Measurements from ENCODE around the gene MCRIP2.

The MCRIP2 gene

DNA sequence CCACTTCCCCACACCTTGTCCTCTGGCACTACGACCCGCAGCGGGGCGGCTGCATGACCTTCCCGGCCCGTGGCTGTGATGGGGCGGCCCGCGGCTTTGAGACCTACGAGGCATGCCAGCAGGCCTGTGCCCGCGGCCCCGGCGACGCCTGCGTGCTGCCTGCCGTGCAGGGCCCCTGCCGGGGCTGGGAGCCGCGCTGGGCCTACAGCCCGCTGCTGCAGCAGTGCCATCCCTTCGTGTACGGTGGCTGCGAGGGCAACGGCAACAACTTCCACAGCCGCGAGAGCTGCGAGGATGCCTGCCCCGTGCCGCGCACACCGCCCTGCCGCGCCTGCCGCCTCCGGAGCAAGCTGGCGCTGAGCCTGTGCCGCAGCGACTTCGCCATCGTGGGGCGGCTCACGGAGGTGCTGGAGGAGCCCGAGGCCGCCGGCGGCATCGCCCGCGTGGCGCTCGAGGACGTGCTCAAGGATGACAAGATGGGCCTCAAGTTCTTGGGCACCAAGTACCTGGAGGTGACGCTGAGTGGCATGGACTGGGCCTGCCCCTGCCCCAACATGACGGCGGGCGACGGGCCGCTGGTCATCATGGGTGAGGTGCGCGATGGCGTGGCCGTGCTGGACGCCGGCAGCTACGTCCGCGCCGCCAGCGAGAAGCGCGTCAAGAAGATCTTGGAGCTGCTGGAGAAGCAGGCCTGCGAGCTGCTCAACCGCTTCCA, 8.1 kb upstream of the MCRIP2 start:
- no peak for DNase-seq

DNA sequence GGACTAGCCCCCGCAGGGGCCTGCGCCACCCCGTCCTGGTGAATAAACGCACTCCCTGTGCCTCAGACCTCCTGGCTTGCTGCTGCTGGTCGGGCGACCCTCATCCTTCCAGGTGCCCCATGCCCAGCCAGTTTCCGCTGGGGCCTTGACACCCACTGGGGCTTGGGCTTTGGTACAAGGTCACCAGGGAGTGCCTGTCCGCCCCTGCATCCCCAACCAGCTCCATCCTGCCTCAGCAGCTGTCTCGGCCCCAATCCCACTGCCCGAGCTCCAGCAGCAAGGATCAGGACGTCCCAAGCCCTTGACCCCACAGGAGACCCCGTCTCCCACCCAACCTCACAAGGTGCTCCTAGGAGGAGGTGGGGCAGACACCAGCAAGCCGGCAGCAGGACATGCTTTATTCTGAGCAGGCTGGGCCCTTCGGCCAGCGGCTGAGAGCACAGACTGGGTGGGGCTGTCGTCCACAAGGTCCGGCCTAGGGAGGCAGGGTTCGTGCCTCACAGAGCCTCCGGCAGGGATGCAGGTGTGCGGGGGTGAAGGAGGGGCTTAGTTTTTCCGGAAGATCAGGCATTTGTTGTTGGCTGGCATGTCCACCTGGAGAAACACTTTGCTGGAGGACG, 7.5 kb upstream of the MCRIP2 start:
- DNase-seq, result no peak

DNA sequence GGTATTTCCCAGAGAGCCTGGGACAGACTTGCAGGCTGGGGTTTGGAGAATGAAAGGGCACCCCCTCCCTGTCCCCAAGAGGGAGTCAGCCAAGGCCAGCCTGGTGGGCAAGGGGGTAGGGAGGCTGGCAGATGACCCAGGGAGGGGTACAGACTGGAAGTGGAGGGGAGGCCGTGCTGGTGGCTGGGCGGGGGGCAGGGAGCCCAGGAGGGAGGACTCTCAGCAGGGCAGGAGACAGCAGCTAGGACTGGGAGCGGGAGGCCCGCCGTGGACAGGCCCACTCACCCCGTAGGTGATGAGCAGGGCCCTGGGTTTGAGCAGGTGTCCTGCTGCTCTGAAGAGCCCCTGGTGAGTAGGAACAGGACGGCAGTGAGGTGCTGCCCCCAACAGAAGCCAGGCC, 6.6 kb upstream of the MCRIP2 start:
- DNase-seq, result no peak

DNA sequence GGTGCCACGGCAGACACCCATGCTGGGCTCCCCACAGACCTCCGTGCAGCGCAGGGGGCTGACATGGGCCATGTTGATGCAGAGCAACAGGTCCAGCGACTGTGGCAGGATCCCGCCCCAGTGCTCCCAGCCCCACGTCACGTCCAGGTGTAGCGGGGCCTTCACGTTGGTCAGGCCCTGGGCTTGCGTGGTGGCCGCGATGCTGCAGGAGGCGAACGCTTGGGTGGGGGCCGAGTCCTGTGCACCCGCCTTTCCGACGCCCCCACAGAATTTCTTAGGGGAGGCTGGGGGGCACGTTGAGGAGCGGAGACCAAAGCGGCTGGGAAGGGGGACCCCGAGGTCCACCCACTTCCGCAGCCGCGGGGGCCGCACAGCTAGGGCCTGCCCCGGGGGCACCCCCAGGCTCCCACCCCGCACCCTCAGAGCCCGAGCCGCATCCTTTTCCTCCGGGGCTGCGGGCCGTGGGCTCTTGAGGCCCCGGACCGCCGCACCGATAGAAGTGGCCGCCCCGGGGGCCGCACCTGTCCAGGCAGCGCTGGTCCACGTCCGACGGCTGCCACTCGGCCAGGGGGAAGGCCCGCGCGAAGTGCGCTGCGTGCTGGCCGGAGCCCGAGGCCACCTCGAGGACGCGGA, 5.9 kb upstream of the MCRIP2 start:
- DNase-seq, result no peak

DNA sequence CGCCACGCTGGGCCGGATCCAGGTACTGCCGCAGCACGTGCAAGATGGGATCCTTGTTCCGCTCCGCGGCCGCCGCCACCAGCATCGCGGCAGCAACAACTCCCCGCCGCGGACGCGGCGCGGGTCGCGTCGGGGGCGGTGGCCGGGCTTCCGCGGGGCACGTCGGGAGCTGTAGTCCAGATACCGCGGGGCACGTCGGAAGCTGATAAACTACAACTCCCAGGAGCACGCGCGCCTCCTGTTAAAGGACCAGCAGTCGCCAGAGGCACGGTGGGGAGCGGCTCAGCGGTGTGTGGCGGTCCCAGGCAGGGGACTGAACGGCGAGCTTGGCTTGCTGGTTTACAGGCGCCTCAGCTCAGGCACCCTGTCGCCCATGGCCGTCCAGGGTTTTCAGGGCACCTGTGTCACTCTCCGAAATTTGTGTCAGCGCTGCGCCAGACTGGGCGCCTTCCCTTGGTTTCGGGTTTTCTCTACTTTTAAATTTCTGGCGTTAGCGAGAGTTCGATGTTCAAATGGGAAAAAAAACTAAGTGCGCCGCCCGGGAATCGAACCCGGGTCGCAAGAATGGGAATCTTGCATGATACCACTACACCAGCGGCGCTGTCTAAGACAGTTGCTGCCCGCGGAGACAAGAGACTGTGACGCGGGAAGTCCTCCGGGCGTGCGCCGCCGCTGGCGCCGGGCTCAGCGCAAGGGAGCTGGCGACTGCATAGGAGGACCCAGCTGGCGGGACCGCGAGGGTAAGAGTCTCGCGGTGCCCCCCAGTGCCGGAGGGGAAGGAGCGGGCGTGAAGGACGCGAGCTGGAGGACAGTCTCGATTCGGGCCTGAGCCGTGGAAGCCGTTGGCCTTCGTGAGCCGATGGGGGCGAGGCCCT, 5.2 kb upstream of the MCRIP2 start, which contains the start of gene METTL26:
TSS of gene METTL26 (minus strand) at position 100 of the 875 bp plus-strand sequence. CDS start at position 85, 15 bp downstream.
- peak; percentile 93 to 97 for DNase-seq

DNA sequence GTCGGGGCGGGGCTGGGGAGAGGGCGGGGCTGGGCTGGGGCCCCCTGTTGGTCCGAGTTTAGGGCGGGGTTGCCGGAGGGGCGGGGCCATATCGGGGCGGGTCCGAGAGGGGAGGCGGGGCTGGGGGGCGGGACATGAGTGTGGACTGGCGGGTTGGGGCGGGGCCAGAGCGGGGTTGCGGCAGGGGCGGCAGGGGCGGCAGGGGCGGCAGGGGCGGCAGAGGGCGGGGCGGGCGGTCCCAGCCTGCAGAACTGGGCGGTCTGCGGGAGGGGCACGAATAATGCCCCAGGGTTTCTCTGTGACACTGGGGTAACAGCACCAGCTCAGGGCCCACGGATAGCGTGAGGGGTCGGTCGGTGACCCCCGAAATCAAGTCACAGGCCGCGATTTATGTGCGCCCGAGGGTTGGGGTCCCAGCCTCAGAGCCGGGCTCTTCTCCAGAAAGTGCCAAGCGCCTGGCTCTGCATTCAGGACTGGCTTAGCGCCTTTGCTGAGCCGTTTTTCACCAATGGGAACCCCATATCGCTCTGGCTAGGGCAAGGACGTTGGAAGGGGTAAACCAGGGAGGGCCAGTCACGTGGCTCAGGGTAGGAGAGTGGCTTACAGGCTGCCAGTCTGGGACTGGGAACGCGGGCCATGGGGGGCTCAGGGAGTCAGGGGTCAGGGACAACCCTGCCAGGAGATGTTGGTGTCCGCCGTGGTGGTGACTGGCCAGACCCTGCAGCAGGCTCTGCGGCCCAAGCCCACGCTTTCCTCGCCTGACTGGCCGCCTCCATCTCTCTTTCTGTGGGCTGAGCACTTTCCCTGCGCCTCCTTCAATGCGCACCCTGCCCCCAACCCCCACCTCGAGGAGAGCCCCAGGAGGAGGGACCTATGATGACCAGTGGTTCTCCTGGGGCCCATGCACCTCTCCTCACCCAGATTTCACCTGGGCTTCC, 4.3 kb upstream of the MCRIP2 start:
- peak; percentile 82 to 89 for DNase-seq

DNA sequence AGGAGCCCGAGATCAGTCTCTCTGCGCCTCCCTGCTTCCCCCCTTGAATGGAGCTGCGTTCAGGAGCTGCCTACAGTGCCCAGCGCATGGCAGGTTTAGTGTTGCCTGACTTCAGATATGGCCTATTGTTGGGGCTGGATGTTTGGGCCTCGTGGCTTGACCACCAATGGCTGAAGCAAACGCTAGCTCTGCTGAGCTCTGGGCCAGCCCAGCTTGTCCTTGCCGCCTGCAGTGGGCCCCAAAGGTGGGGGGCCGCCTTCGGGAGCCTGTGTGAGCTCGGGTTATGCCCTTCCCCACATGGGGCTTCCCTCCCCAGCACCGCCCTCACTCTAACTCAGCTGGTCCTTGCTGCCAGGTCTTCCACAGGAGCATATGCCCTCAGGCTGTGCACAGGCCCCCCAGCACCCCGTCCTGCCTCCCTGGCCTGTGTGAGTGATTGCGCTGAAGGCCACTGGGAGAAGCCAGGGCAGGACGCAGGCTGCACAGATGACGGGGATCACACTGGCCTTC, 3.5 kb upstream of the MCRIP2 start:
- DNase-seq, result no peak

DNA sequence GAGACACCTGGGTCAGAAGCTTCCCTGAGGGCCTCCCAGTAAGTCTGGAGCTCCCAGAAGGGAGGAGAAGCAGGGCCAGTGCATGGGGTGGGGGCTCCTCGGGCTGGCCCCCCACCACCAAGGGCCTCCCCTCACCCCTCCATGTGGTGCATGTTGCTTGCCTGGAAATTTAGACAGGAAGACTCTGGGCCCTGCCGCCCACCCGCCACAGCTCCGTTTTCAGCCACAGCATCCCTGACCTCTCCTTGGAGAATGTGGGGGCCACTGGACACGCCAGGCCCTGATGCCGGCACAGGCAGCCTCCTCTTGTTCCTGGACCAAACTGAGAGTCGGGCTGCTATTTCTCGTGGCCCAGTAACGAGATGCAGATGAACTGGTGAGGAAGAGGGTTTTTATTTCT, 2.8 kb upstream of the MCRIP2 start:
- DNase-seq, result no peak

DNA sequence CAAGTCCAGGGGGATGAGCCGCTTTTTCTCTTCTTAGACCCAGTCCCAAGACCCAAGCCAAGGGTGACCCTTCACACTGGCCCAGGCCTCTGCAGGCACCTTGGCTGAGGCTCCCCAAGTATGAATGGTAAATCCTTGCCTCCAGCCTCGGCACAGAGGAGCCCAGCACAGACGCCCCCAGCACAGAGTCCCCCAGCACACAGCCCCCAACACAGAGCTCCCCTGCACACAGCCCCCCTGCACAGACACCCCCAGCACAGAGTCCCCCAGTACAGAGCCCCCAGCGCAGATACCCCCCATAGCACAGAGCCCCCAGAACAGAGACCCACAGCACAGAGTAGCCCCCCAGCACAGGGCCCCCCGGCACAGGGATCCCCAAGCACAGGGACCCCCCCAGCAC, 1.0 kb upstream of the MCRIP2 start:
- DNase-seq, result no peak

DNA sequence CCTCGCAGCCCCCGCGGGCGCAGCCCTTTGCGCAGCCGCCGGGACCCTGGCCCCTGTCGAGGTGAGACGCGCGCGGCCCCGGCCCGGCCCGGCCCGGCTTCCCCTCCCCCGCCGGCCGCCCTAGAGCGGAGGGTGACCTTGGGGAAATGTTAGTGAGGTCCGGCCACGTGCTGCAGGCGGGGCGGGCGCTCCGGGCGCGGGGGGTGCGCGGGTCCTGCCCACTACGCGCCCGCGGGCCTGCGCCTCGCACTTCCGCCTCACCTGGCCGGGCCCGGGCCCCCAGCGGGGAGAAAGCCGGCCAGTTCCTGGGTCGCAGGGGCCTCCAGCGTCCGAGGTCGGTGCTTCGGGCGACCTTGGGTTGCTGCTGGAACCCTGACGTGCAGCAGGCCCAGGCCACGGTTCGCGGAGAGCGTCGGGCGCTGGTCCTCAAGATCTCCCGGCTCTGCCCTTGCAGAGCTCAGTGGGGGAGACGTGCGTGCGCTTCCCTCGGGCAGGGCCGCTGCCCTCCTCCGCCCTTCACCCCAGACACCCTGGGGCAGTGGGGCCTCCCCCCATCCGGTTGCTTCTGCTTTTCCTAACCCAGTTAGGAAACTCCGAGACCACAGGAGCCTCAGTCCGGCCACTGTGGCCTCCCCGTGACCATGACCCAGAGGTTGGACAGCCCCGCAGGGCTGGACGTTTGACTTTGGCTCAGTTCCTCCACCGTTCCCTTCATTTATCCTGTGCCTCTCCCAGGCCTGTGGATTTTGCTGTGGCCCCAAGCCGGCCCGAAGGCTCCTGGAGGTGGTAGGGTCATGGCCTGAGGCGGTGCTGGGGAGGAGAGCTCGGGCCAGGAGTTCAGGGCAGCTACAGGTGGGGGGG, 791 bp downstream of the MCRIP2 start:
- DNase-seq, result peak in 1 of 2 donors; percentile 28

DNA sequence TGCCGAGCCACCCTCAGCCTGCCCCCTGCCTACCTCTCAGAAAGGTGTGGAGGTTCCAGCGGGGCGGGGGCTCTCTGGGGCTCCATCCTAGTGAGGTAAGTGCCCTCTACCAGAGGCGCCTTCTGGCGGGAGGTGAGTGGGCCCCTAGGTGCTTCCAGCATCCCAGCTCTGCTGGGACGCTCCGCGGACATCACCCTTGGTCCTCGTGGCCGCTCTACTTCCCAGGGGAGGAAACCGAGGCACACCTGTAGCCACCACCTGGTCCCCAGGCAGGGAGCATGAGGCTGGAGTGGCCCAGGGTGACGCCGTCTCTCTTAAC, 1.4 kb downstream of the MCRIP2 start:
- DNase-seq, result no peak

DNA sequence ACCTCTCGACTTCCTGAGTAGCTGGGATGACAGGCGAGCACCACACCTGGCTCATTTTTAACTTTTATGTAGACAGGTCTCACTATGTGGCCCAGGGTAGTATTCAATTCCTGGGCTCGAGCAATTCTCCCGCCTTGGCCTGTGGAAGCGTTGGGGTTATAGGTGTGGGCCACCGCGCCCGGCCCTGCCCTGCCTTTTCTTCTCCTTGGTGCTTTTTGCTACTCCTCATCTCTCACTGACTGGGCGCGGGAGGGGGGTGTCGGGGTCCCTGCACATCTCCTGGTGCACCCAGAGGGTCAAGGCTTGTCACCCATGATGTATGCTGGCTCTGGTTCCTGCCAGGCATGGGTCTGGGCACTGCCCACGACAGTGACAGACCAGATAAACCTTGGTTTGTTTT, 2.9 kb downstream of the MCRIP2 start:
- DNase-seq, result no peak

DNA sequence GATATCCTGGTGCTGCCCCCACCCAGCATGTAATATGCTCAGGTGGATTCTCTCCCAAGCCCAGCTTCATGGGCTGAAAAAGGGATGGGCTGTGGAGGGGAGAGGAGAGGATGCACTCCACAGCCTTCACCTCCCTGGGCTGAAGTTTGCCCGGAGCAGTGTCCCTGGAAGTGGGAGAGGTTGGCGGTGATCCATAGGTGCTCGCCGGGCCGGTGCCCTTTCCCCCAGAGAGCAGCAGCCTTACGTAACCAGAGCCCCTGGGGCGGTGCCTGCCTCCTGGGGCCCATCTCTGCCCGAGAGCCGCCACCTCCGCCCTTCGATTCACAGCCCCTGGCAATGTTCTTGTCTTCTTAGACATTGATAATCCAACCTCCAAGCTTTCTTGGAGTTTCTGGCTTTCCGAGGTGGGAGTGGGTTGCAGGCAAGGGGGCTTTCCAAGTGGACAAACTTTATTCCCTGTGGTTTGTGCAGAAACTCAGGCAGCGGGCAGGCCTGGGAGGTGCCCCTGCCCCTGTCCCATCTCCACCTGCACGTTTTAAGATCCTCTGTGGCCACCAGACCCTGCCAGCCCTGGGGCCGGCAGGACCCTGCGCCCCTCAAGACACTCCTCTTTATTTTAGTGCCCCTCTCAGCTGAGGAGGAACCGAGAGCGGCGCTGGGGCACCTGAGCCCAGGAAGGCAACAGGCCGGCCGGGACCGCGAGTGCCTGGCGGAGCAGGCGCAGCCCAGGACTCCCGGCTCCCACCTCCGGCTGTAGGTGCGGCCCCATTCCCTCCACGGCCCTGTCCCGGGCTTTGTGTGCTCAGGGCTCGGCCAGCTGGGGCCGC, 4.4 kb downstream of the MCRIP2 start:
- no peak for DNase-seq

DNA sequence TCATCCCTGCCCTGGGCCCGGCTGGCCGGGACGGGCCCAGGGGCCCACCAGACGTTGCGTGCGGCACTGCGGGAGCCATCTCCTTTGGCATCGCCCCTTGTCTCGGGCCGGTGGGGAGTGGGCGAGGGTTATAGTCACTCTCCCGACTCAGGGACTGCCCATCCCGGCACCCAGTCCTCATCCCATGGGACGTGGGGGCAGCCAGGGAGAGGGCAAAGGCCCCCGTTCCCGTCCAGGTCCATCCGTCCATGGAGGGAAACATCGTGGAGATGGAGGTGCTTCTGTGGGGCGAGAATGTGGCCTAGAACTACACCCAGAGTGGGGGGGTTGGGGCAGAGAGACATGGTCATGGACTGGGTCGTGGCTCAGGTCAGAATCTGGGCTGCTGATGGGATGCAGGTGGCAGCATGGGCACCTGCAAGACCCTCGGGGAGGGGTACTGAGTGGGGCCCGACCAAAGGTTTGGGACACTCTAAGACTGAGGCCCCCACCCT, 5.1 kb downstream of the MCRIP2 start:
- DNase-seq, result no peak

DNA sequence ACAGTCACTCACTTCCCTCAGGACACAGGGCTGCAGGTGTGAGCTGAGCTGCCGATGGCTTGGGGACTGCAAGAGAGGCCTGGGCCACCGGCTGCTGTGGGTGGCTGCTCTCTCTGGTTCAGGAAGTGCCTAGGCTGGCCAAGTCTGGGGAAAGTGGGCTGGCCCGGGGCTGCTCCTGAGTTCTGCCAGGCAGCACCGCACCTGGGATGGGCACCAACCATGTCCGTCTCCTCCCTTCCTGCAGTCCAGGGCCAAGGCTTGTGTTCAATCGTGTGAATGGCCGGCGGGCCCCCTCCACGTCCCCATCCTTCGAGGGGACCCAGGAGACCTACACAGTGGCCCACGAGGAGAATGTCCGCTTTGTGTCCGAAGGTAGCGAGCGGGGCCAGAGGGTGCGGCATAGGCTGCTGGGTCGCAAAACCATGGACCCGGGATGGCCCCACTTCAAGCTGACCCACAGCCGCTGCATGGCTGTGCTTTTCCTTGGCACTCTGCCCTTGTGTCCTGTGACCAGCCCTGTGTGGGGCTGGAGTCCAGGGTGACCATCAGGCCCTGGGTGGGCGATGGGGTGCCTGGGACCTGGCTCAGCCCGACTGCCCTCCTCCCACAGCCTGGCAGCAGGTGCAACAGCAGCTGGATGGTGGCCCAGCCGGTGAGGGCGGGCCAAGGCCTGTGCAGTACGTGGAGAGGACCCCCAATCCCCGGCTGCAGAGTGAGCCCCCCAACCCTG, 5.7 kb downstream of the MCRIP2 start:
- DNase-seq, result no peak

DNA sequence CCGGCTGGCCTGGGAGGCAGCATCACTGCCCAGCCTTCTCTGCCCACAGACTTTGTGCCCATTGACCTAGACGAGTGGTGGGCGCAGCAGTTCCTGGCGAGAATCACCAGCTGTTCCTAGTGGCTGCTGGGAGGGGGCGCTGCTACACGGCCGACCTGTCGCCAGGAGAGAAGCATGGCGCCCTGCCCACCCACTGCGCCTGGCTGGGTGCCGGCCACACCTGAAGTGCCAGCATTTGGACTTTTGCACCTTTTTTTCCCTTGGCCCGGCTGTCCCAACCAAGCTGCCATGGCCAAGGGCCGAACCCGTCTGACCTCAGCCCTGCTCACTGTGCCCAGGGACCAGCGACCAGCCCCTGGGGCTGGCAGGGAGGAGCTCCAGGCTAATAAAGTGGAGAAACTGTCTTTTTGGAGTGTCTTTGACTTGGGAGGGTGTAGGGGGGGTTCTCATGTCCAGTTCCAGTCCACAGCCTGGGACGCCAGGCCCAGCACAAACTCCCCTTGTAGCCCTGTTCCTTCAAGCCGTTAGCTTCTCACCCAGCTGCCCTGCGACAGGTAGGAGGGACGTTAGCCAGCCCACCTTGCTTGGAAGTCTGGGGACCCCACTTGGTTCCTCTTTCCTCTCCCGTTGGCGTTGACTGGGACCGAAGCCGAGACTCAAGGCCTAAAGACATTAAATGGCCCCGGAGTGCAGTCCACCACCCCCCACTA, 6.6 kb downstream of the MCRIP2 start:
- peak; percentile 40 to 50 for DNase-seq

DNA sequence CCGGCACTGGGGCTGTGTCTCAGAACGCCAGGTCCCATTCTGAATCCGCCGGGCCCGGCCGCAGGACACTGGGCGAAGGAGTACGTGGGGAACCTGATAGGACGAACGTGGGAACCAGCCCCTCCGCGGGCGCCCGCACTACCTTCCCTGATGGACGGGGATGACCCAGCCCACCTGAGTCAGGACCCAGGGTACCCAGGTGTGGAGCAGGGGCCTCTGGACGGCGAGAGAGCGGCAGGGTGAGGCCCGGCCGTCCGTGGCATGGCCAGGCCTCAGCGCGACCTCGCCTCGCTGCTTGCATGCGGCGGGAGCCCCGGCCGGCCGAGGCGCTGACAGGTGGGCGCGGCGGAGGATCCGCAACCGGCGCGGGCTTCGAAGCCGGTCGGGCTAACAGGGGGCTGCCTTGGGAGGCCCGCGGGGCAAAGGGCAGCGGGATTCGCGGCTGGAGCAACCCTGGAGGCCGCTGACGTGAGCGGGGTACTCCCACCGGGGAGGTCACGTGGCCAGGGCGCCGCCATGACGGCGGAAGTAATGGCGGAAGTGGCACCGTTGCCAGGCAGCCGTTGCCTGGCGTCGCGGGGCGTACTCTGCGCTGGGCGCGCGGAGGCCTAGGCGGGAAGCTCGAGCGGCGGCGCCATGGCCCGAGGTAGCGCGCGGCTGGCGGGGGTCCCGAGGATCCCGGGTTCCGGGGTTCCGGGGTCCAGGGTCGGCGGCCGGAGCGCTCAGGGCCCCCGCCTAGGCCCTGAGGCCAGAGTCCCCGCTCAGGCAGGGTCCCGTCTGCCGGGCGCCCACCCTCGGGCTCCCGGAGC, 7.4 kb downstream of the MCRIP2 start, which contains the start of gene WDR90:
TSS of gene WDR90 (plus strand) at position 585 of the 809 bp plus-strand sequence. CDS start at position 637, 52 bp downstream.
- peak; percentile 87 to 94 for DNase-seq

Data from stimulated activated CD4-positive, alpha-beta T cell treated with anti-CD3 and anti-CD28 coated beads, Interleukin-2, amount 100 ng/mL, for 48 hours (primary cell).